Calu3 (cell line): ENCODE results near the gene TSC1. TPM values are rescaled to one million over a fixed set of nuclear protein-coding genes. Genes with fewer than 3 reads are reported as not detected.

Source experiments
- BruUV-seq: library from RNA; stranded (reverse); fragments of 400-500 nt; replicated peaks from 2 replicates; lab custom pipeline; 2021; lab: Mats Ljungman, UMichigan
- CTCF ChIA-PET: fragments of 300-600 bp; sonication (Branson Sonifier 250); formaldehyde crosslinking; loops from one replicate; lab custom pipeline; 2022; ENCODE audit warnings: antibody characterized with exemption; lab: Charles Lee
- DNase-seq: peaks from one replicate; pipeline ENCODE4 v3.0.0; 2022
- H3K27ac Mint-ChIP-seq: one replicate; pipeline ENCODE4 v1.8.0; 2022; ENCODE audit warnings: mixed read lengths; ENCODE audit not compliant: unreplicated experiment
- H3K27me3 Mint-ChIP-seq: one replicate; pipeline ENCODE4 v1.8.0; 2022; ENCODE audit warnings: mixed read lengths; ENCODE audit not compliant: unreplicated experiment
- H3K36me3 Mint-ChIP-seq: one replicate; pipeline ENCODE4 v1.8.0; 2022; ENCODE audit warnings: mild to moderate bottlenecking, moderate library complexity, mixed read lengths; ENCODE audit not compliant: insufficient read depth, unreplicated experiment
- H3K4me1 Mint-ChIP-seq: one replicate; pipeline ENCODE4 v1.8.0; 2022; ENCODE audit warnings: mild to moderate bottlenecking, low read depth, mixed read lengths; ENCODE audit not compliant: unreplicated experiment
- H3K4me3 Mint-ChIP-seq: one replicate; pipeline ENCODE4 v1.8.0; 2022; ENCODE audit warnings: mild to moderate bottlenecking, low read depth, moderate library complexity, mixed read lengths; ENCODE audit not compliant: unreplicated experiment
- H3K9me3 Mint-ChIP-seq: one replicate; pipeline ENCODE4 v1.8.0; 2022; ENCODE audit warnings: low read depth, mixed read lengths; ENCODE audit not compliant: unreplicated experiment
- intact Hi-C: fragments of 100-400 bp; cut with micrococcal nuclease; formaldehyde crosslinking; loops from one replicate; pipeline ENCODE4 v1.10.0; 2022; ENCODE audit not compliant: unreplicated experiment
- total RNA-seq: library from RNA; stranded (reverse); gene quantifications from 2 replicates; pipeline ENCODE4 v1.2.3, GENCODE V29; 2022
- TF ChIP-seq, protein P1 (sequence below): fragments of 200-600 bp; IDR thresholded peaks from one replicate; pipeline ENCODE4 v1.8.0; 2022; ENCODE audit warnings: antibody characterized with exemption; ENCODE audit not compliant: unreplicated experiment

TSC1 gene
- total RNA-seq, 1 experiment from 2014 or later, result 31.7 TPM

DNA sequence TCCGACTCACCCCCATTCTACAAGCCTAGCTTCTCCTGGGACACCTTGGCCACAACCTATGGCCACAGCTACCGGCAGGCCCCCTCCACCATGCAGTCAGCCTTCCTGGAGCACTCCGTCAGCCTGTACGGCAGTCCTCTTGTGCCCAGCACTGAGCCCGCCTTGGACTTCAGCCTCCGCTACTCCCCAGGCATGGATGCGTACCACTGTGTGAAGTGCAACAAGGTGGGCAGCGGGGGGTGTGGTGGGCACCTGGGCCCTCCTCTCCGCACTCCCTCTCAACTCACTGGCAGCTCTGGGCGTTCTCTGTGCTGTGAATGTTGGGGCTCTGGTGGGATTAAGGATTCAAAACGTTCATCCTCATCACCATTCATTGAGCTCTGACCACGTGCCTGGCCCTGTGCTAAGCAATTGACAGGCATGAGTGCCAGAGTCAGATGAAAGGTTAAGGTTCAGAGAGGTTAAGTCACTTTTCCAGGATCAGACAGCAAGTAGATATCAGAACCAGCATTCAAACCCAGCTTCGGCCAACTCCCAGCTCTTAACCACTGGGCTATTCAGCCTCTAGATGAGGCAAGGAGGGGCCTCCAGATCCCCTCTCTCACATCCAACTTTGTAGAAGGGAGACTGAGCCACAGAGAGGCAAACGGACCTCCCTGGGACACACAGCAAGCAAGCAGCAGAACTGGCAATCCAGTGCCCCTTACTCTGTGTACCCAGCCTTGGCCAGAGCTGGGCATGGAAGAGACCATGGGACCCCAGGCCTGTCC is 44.0 kb upstream of the TSC1 start:
- peaks cover 68% of the 10 kb centered on the region for H3K27me3 Mint-ChIP-seq
- CTCF ChIA-PET, result no interaction called here
- H3K27ac Mint-ChIP-seq, result no peak overlapping the region
- no peaks in the 10 kb centered on the region for H3K4me1 Mint-ChIP-seq
- no peak overlapping the region for H3K4me3 Mint-ChIP-seq
- TF ChIP-seq, protein P1, sequence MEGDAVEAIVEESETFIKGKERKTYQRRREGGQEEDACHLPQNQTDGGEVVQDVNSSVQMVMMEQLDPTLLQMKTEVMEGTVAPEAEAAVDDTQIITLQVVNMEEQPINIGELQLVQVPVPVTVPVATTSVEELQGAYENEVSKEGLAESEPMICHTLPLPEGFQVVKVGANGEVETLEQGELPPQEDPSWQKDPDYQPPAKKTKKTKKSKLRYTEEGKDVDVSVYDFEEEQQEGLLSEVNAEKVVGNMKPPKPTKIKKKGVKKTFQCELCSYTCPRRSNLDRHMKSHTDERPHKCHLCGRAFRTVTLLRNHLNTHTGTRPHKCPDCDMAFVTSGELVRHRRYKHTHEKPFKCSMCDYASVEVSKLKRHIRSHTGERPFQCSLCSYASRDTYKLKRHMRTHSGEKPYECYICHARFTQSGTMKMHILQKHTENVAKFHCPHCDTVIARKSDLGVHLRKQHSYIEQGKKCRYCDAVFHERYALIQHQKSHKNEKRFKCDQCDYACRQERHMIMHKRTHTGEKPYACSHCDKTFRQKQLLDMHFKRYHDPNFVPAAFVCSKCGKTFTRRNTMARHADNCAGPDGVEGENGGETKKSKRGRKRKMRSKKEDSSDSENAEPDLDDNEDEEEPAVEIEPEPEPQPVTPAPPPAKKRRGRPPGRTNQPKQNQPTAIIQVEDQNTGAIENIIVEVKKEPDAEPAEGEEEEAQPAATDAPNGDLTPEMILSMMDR, result no peak
- H3K36me3 Mint-ChIP-seq, result peaks cover 5% of the 10 kb centered on the region
- H3K9me3 Mint-ChIP-seq, result no peaks in the 10 kb centered on the region
- BruUV-seq, result no TSS peak
- intact Hi-C loops, result no loop called here
- DNase-seq, result no peak

DNA sequence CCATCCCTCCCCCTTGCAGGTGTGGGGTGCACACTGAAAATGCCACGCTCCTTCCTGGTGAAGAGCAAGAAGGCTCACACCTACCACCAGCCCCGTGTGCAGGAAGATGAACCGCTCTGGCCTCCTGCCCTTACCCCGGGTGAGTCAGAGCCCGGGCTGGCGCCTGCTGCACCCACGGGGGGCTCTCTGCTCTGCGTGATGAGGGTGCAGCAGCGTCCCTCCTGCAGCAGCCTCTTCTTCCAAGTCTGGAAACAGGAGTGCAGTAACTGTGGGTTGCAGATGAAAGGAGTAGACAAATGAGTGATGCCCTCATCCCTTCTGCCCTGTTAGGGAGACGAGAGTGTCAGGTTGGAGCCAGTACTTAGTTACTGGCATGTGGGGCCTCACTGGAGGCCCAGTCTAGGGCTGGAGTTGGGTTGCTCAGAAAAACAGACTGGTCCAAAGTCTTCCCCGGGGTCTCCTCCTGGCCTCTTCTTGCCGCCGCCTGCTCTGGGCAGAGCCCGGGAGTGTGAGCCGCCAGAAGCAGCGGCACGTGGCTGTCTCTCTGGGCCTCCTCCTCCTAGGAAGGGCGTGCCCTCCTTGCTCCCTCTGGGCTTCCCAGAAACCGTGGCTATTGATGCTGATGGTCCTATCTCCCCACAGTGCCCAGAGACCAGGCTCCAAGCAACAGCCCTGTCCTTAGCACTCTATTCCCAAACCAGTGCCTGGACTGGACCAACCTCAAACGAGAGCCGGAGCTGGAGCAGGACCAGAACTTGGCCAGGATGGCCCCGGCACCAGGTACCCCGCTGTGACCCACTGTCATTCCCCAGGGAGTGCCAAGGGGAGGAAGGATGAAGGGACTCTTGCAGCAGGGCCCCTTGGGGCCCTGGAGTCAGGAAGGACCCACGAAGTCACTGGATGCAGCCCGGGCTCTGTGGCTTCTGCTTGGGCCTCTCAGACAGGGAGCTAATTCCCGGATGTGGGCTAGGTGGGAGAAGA is 42.5 kb upstream of the TSC1 start:
- no peak for DNase-seq
- intact Hi-C loops, result no loop called here
- H3K4me3 Mint-ChIP-seq, result no peak overlapping the region
- no peaks in the 10 kb centered on the region for H3K4me1 Mint-ChIP-seq
- H3K27me3 Mint-ChIP-seq, result peaks cover 60% of the 10 kb centered on the region
- H3K36me3 Mint-ChIP-seq, result peaks cover 5% of the 10 kb centered on the region
- BruUV-seq, result no TSS peak
- CTCF ChIA-PET, result interaction anchor here (0.6 kb wide), 1 partner anchor 61 kb away, joined by 4 read pairs; no protein-coding TSS in a partner anchor
- no peaks in the 10 kb centered on the region for H3K9me3 Mint-ChIP-seq
- TF ChIP-seq, protein P1, result no peak
- no peak overlapping the region for H3K27ac Mint-ChIP-seq

DNA sequence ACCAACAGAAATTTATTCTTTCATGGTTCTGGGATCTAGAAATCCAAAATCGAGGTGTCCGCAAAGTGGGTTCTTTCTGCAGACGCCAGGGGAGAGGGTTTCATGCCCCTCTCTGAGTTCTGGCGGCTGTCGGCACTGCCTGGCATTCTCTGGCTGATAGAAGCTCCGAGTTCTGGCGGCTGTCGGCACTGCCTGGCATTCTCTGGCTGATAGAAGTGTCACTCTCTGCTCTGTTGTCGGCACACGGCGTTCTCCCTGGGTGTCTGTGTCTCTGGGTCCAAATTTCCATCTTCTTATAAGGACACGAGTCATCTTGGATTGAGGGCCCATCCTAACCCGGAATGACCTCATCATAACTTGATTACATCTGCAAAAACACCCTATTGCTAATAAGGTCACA is 41.7 kb upstream of the TSC1 start:
- CTCF ChIA-PET, result no interaction called here
- peaks cover 54% of the 10 kb centered on the region for H3K27me3 Mint-ChIP-seq
- no peak for DNase-seq
- no peak overlapping the region for H3K4me3 Mint-ChIP-seq
- no peaks in the 10 kb centered on the region for H3K9me3 Mint-ChIP-seq
- no peak overlapping the region for H3K27ac Mint-ChIP-seq
- no peaks in the 10 kb centered on the region for H3K4me1 Mint-ChIP-seq
- peaks cover 5% of the 10 kb centered on the region for H3K36me3 Mint-ChIP-seq
- BruUV-seq, result no TSS peak
- TF ChIP-seq, protein P1, result no peak
- intact Hi-C loops, result no loop called here

DNA sequence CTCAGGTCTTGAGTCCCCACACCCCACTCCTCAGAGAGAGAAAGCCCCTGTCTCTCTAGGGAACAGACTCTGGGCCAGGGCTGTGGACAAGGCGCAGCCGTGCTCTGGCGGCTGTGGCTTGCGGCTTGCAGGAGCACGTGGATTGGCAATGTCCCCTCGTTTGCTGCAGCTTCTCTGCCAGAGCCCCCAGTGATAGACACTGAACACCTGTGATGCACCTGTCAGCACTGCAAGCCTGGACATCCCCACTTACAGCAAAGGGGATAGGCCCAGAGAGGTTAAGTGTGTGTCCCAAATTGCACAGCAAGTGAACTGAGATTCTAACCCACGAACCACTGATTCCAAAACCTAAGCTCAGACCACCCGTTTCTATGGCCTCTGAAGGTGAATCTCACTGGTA is 41.1 kb upstream of the TSC1 start:
- CTCF ChIA-PET, result no interaction called here
- TF ChIP-seq, protein P1, result no peak
- intact Hi-C loops, result no loop called here

More for the DNA sequence above, 41.1 kb upstream of the TSC1 start:
- Mint-ChIP-seq H3K4me3 (no peak overlapping the region), H3K27ac (no peak overlapping the region), H3K27me3 (peaks cover 54% of the 10 kb centered on the region), H3K4me1 (no peaks in the 10 kb centered on the region), H3K36me3 (peaks cover 2% of the 10 kb centered on the region), H3K9me3 (no peaks in the 10 kb centered on the region)
- no peak for DNase-seq
- no TSS peak for BruUV-seq
